Gastrocnemius medialis (tissue), 4 donors: ENCODE results near the gene SYTL1.

Experiments
- POLR2A ChIP-seq, 2 donors: fragments of 450-650 bp; IDR thresholded peaks; one replicate each; pipeline ENCODE4 v1.6.1; 2017; ENCODE audit warnings: antibody characterized with exemption in 2 of 2, mild to moderate bottlenecking in 2 of 2, moderate library complexity in 2 of 2
- TF ChIP-seq, protein P1 (sequence below), 5 experiments: fragments of 450-650 bp in 3 of 5; fragments of 200-600 bp in 2 of 5; sonication (generic) in 2 of 5; IDR thresholded peaks in 4 of 5; conservative IDR thresholded peaks in 1 of 5; 1 replicate in 4 of 5; 2 replicates in 1 of 5; pipeline ENCODE4 v1.5.1; 2016 to 2019; ENCODE audit warnings: antibody characterized with exemption in 5 of 5, mild to moderate bottlenecking in 3 of 5, moderate library complexity in 3 of 5

DNA sequence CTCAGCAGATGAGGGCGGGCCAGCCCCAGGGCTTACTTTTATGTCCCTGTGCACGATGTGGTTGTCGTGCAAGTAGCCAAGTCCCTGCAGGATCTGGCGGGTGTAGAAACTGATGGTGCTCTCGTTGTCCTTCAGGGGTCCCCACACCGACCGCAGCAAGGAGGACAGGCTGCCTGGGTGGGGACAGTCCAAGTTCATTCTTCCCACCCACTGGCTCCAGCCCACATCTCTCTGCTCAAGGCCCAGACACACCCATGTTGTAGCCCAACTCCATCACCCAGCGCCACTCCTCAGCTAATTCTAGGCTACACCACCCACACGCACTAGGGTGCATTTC lies 18.0 kb downstream of the SYTL1 start:
- TF ChIP-seq, protein P1, sequence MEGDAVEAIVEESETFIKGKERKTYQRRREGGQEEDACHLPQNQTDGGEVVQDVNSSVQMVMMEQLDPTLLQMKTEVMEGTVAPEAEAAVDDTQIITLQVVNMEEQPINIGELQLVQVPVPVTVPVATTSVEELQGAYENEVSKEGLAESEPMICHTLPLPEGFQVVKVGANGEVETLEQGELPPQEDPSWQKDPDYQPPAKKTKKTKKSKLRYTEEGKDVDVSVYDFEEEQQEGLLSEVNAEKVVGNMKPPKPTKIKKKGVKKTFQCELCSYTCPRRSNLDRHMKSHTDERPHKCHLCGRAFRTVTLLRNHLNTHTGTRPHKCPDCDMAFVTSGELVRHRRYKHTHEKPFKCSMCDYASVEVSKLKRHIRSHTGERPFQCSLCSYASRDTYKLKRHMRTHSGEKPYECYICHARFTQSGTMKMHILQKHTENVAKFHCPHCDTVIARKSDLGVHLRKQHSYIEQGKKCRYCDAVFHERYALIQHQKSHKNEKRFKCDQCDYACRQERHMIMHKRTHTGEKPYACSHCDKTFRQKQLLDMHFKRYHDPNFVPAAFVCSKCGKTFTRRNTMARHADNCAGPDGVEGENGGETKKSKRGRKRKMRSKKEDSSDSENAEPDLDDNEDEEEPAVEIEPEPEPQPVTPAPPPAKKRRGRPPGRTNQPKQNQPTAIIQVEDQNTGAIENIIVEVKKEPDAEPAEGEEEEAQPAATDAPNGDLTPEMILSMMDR (IDR thresholded peaks at IDR 0.05 in 4 of 5, conservative IDR thresholded peaks at IDR 0.05 in 1 of 5) = no peak
- TF ChIP-seq POLR2A (IDR thresholded peaks at IDR 0.05) = no peak
